ENCODE results near the gene ATF7IP. TPM values are rescaled to one million over a fixed set of nuclear protein-coding genes. Genes with fewer than 3 reads are reported as not detected.

Gene ATF7IP
- total RNA-seq, 1 experiment from 2014 or later, result 25.4 TPM

DNA sequence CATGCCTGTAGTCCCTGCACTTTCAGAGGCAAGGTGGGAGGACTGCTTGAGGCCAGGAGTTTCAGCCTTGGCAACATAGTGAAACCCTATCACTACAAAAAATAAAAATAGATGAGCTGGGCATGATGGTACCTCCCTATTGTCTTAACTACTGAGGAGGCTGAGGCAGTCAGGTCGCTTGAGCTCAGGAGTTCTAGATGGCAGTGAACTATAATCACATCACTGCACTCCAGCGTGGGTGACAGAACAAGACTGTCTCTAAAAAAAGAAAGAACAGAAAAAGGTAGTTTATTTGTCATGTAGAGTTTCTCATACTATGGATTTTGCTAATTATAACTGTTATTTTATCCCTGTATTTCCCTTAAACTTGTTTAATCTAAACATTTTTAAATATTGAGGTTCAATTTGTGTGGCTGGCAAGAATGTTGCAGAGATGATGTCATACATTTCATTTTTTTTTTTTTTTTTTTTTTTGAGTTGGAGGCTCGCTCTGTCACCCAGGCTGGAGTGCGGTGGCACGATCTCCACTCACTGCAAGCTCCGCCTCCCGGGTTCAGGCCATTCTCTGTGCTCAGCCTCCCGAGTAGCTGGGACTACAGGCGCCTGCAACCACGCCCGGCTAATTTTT, 39.7 kb upstream of the ATF7IP start:
- no peaks in the 10 kb centered on the region for H3K4me1 ChIP-seq (ENCODE audit: control insufficient read depth, insufficient read depth, low read length)
- no peak overlapping the region for H3K4me3 ChIP-seq (ENCODE audit: low read depth in 2 of 2, low read length in 2 of 2)
- no peak overlapping the region for H3K27ac ChIP-seq (ENCODE audit: low read length)
- ChIA-PET CTCF (no interaction called here), POLR2A (no interaction called here)
- TF ChIP-seq POLR2AphosphoS5 (IDR thresholded peaks at IDR 0.05; ENCODE audit: low read depth, low read length) (no peak), SIN3A (IDR thresholded peaks at IDR 0.05; ENCODE audit: borderline replicate concordance, insufficient read depth, low read depth, low read length) (no peak), REST (IDR thresholded peaks at IDR 0.05; ENCODE audit: insufficient read depth in 1 of 2, low read depth in 2 of 2, low read length in 1 of 2) (no peak), TCF7L2 (IDR thresholded peaks at IDR 0.05; ENCODE audit: low read depth, low read length) (no peak)
- TF ChIP-seq, protein P1, sequence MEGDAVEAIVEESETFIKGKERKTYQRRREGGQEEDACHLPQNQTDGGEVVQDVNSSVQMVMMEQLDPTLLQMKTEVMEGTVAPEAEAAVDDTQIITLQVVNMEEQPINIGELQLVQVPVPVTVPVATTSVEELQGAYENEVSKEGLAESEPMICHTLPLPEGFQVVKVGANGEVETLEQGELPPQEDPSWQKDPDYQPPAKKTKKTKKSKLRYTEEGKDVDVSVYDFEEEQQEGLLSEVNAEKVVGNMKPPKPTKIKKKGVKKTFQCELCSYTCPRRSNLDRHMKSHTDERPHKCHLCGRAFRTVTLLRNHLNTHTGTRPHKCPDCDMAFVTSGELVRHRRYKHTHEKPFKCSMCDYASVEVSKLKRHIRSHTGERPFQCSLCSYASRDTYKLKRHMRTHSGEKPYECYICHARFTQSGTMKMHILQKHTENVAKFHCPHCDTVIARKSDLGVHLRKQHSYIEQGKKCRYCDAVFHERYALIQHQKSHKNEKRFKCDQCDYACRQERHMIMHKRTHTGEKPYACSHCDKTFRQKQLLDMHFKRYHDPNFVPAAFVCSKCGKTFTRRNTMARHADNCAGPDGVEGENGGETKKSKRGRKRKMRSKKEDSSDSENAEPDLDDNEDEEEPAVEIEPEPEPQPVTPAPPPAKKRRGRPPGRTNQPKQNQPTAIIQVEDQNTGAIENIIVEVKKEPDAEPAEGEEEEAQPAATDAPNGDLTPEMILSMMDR (IDR thresholded peaks at IDR 0.05), result no peak
- intact Hi-C loops (cut with micrococcal nuclease; ENCODE audit: unreplicated experiment) (no loop called here), in situ Hi-C loops (cut with HindIII; ENCODE audit: low pct_unique_long_range_greater_than_20kb, low sequenced_read_pairs) (no loop called here)
- DNase-seq (ENCODE audit: low read depth, low spot score), result no peak
- no peaks in the 10 kb centered on the region for H3K9me3 ChIP-seq (ENCODE audit: control insufficient read depth, insufficient read depth, low read depth, low read length)
- no peak for ATAC-seq
- BruUV-seq (replicated peaks), result no TSS peak
- no peaks in the 10 kb centered on the region for H3K27me3 ChIP-seq (ENCODE audit: control insufficient read depth, insufficient read depth, low read length)
- H3K36me3 ChIP-seq (ENCODE audit: control insufficient read depth, insufficient read depth, low read length), result no peaks in the 10 kb centered on the region

DNA sequence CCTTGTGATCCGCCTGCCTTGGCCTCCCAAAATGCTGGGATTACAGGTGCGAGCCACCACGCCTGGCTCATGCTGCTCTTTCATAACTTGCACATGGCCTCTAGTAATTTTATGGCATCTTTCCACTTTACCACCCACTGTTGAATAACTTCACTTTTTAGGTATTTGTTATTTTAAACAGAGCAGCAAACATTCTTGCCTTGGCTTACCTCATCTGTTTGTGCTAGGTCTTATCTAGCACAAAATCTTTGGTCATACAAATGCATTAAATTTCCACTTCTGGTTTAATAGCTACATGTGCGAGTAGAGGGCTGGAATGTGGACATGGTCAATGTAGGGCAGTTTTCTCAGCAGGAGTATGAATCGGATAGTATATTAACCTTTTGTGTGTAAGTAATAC, 38.8 kb upstream of the ATF7IP start:
- H3K36me3 ChIP-seq (ENCODE audit: control insufficient read depth, insufficient read depth, low read length), result no peaks in the 10 kb centered on the region
- TF ChIP-seq TCF7L2 (IDR thresholded peaks at IDR 0.05; ENCODE audit: low read depth, low read length) (no peak), SIN3A (IDR thresholded peaks at IDR 0.05; ENCODE audit: borderline replicate concordance, insufficient read depth, low read depth, low read length) (no peak), REST (IDR thresholded peaks at IDR 0.05; ENCODE audit: insufficient read depth in 1 of 2, low read depth in 2 of 2, low read length in 1 of 2) (no peak), POLR2AphosphoS5 (IDR thresholded peaks at IDR 0.05; ENCODE audit: low read depth, low read length) (no peak)
- TF ChIP-seq, protein P1 (IDR thresholded peaks at IDR 0.05), result no peak
- in situ Hi-C loops (cut with HindIII; ENCODE audit: low pct_unique_long_range_greater_than_20kb, low sequenced_read_pairs) (no loop called here), intact Hi-C loops (cut with micrococcal nuclease; ENCODE audit: unreplicated experiment) (no loop called here)
- POLR2A ChIA-PET, result no interaction called here
- DNase-seq (ENCODE audit: low read depth, low spot score) (no peak), ATAC-seq (no peak)
- CTCF ChIA-PET, result no interaction called here
- no peaks in the 10 kb centered on the region for H3K9me3 ChIP-seq (ENCODE audit: control insufficient read depth, insufficient read depth, low read depth, low read length)
- H3K27ac ChIP-seq (ENCODE audit: low read length), result no peak overlapping the region
- no peaks in the 10 kb centered on the region for H3K4me1 ChIP-seq (ENCODE audit: control insufficient read depth, insufficient read depth, low read length)
- no peaks in the 10 kb centered on the region for H3K27me3 ChIP-seq (ENCODE audit: control insufficient read depth, insufficient read depth, low read length)
- no peak overlapping the region for H3K4me3 ChIP-seq (ENCODE audit: low read depth in 2 of 2, low read length in 2 of 2)
- BruUV-seq (replicated peaks), result no TSS peak
